IPS DF 6.9 (cell line): Measurements from ENCODE around the gene DGKB.

Experiments
- DNase-seq: peaks from one replicate; pipeline ENCODE4 v3.0.0-alpha.2; 2013; ENCODE audit warnings: low read depth, low spot score
- H3K27ac ChIP-seq: one replicate; pipeline ENCODE4 v1.5.1; 2013; ENCODE audit warnings: low read length, control low read depth
- H3K27me3 ChIP-seq: 2 replicates; pipeline ENCODE4 v1.6.1; 2013; ENCODE audit warnings: mild to moderate bottlenecking, low read length; ENCODE audit not compliant: control insufficient read depth, insufficient read depth
- H3K36me3 ChIP-seq: 2 replicates; pipeline ENCODE4 v1.6.1; 2013; ENCODE audit warnings: low read length; ENCODE audit not compliant: control insufficient read depth, insufficient read depth
- H3K4me1 ChIP-seq: 2 replicates; pipeline ENCODE4 v1.6.1; 2013; ENCODE audit warnings: low read length; ENCODE audit not compliant: control insufficient read depth, insufficient read depth
- H3K4me3 ChIP-seq: 2 replicates; pipeline ENCODE4 v1.5.1; 2013; ENCODE audit warnings: mild to moderate bottlenecking, low read length
- H3K9me3 ChIP-seq: 2 replicates; pipeline ENCODE4 v1.6.1; 2013; ENCODE audit warnings: low read length, inconsistent platforms; ENCODE audit not compliant: control insufficient read depth, insufficient read depth
- whole genome bisulfite sequencing: extraction: QIAGEN DNeasy Blood & Tissue Kit; methylation state at CpG from one replicate; pipeline ENCODE4 v1.1.7; 2013; ENCODE audit warnings: mixed read lengths, missing lambda C conversion rate; ENCODE audit not compliant: insufficient read length, insufficient coverage; 5-methylcytosine and 5-hydroxymethylcytosine counted together

Gene DGKB

GRCh38 chr7:14457568-14458453, 444.7 kb downstream of the DGKB start:
- Histone ChIP-seq H3K4me1 (no peaks in the 10 kb centered on the region; the same call in 1 of the 2 replicates), H3K36me3 (no peaks in the 10 kb centered on the region), H3K9me3 (no peaks in the 10 kb centered on the region), H3K27ac (no peak overlapping the region), H3K4me3 (no peak overlapping the region), H3K27me3 (no peaks in the 10 kb centered on the region)
- no CpG with 5 or more reads among the region's 13 CpGs for WGBS
- DNase-seq = peak; percentile 60

- H3K27me3 ChIP-seq = no peaks in the 10 kb centered on the region
- no peaks in the 10 kb centered on the region for H3K36me3 ChIP-seq
- no peak overlapping the region for H3K27ac ChIP-seq
- DNase-seq = no peak
- H3K4me1 ChIP-seq = no peaks in the 10 kb centered on the region
- no peaks in the 10 kb centered on the region for H3K9me3 ChIP-seq
- H3K4me3 ChIP-seq = no peak overlapping the region
- no CpG with 5 or more reads among the region's 4 CpGs for WGBS
Measured at GRCh38 chr7:14449291-14449690, 453.3 kb downstream of the DGKB start.

GRCh38 chr7:14446829-14447228, 455.7 kb downstream of the DGKB start:
- Histone ChIP-seq H3K36me3 (no peaks in the 10 kb centered on the region), H3K4me3 (no peak overlapping the region), H3K27me3 (no peaks in the 10 kb centered on the region), H3K27ac (no peak overlapping the region), H3K9me3 (no peaks in the 10 kb centered on the region), H3K4me1 (no peaks in the 10 kb centered on the region)
- no peak for DNase-seq
- WGBS = no CpG with 5 or more reads among the region's 3 CpGs

- no CpG with 5 or more reads among the region's 1 CpG for WGBS
- H3K36me3 ChIP-seq = no peaks in the 10 kb centered on the region
- no peaks in the 10 kb centered on the region for H3K4me1 ChIP-seq
- no peak overlapping the region for H3K27ac ChIP-seq
- no peak for DNase-seq
- no peaks in the 10 kb centered on the region for H3K9me3 ChIP-seq
- no peaks in the 10 kb centered on the region for H3K27me3 ChIP-seq
- H3K4me3 ChIP-seq = no peak overlapping the region
Measured at GRCh38 chr7:14446219-14446618, 456.3 kb downstream of the DGKB start.

- H3K4me3 ChIP-seq = no peak overlapping the region
Measured at GRCh38 chr7:14438366-14438765, 464.2 kb downstream of the DGKB start.

GRCh38 chr7:14436878-14437277, 465.7 kb downstream of the DGKB start:
- Histone ChIP-seq H3K27me3 (no peaks in the 10 kb centered on the region), H3K4me3 (no peak overlapping the region), H3K4me1 (no peaks in the 10 kb centered on the region), H3K9me3 (no peaks in the 10 kb centered on the region), H3K27ac (no peak overlapping the region), H3K36me3 (no peaks in the 10 kb centered on the region)
- DNase-seq = no peak
- WGBS = no CpG with 5 or more reads among the region's 2 CpGs

More at GRCh38 chr7:14438366-14438765, 464.2 kb downstream of the DGKB start:
- WGBS = no CpG with 5 or more reads among the region's 2 CpGs
- Histone ChIP-seq H3K27ac (no peak overlapping the region), H3K4me1 (no peaks in the 10 kb centered on the region), H3K9me3 (no peaks in the 10 kb centered on the region), H3K27me3 (no peaks in the 10 kb centered on the region), H3K36me3 (no peaks in the 10 kb centered on the region)
- DNase-seq = no peak

GRCh38 chr7:14432924-14433323, 469.6 kb downstream of the DGKB start:
- no CpG with 5 or more reads among the region's 2 CpGs for WGBS
- Histone ChIP-seq H3K27me3 (no peaks in the 10 kb centered on the region), H3K27ac (no peak overlapping the region), H3K4me1 (peaks cover 1% of the 10 kb centered on the region; the same call in 1 of the 2 replicates), H3K4me3 (no peak overlapping the region), H3K36me3 (no peaks in the 10 kb centered on the region), H3K9me3 (no peaks in the 10 kb centered on the region)
- DNase-seq = no peak

- no peak overlapping the region for H3K27ac ChIP-seq
- no CpG with 5 or more reads among the region's 3 CpGs for WGBS
Measured at GRCh38 chr7:14430926-14431325, 471.6 kb downstream of the DGKB start.

GRCh38 chr7:14425559-14425958, 477.0 kb downstream of the DGKB start:
- DNase-seq = no peak

More at GRCh38 chr7:14430926-14431325, 471.6 kb downstream of the DGKB start:
- no peak for DNase-seq
- no peaks in the 10 kb centered on the region for H3K9me3 ChIP-seq
- no peaks in the 10 kb centered on the region for H3K27me3 ChIP-seq
- peaks cover 1% of the 10 kb centered on the region; the same call in 1 of the 2 replicates for H3K4me1 ChIP-seq
- H3K4me3 ChIP-seq = no peak overlapping the region
- H3K36me3 ChIP-seq = no peaks in the 10 kb centered on the region

GRCh38 chr7:14424675-14425074, 477.9 kb downstream of the DGKB start:
- no peaks in the 10 kb centered on the region for H3K4me1 ChIP-seq
- WGBS = no CpG with 5 or more reads among the region's 1 CpG
- no peaks in the 10 kb centered on the region for H3K9me3 ChIP-seq
- no peak overlapping the region for H3K4me3 ChIP-seq
- H3K27ac ChIP-seq = no peak overlapping the region
- no peak for DNase-seq
- no peaks in the 10 kb centered on the region for H3K27me3 ChIP-seq
- no peaks in the 10 kb centered on the region for H3K36me3 ChIP-seq

More at GRCh38 chr7:14425559-14425958, 477.0 kb downstream of the DGKB start:
- Histone ChIP-seq H3K9me3 (no peaks in the 10 kb centered on the region), H3K4me3 (no peak overlapping the region), H3K27ac (no peak overlapping the region), H3K36me3 (no peaks in the 10 kb centered on the region), H3K4me1 (no peaks in the 10 kb centered on the region), H3K27me3 (no peaks in the 10 kb centered on the region)
- no CpG with 5 or more reads among the region's 1 CpG for WGBS

GRCh38 chr7:14420768-14421167, 481.8 kb downstream of the DGKB start:
- H3K27me3 ChIP-seq = no peaks in the 10 kb centered on the region
- H3K4me1 ChIP-seq = no peaks in the 10 kb centered on the region
- no peak for DNase-seq
- no peak overlapping the region for H3K27ac ChIP-seq
- H3K9me3 ChIP-seq = no peaks in the 10 kb centered on the region
- H3K4me3 ChIP-seq = no peak overlapping the region
- WGBS = no CpG with 5 or more reads among the region's 5 CpGs
- H3K36me3 ChIP-seq = no peaks in the 10 kb centered on the region
